Measurements from ENCODE around the gene ADAM29. TPM values are rescaled to one million over a fixed set of nuclear protein-coding genes. Genes with fewer than 3 reads are reported as not detected.
"Not testable (repeated sequence)": the region's sequence is repeated elsewhere in the genome, so short reads cannot be mapped to it uniquely, and the experiment has no call there.

Gene ADAM29
- polyA plus RNA-seq (ENCODE audit: low read depth in 6 of 6): under 1 TPM in 2 of 6 donors, not detected in 4; 0.16 to 0.29 TPM

GRCh38 chr4:174918058-174918457, at the start of gene ADAM29:
ADAM29 (plus strand) TSS chr4:174918358; CDS start chr4:174975526, 57,168 bp downstream.
- DNase-seq (no peak), ATAC-seq (ENCODE audit: low read depth in 2 of 2) (no peak)
- H3K27ac Mint-ChIP-seq: no peak within 1 kb of the TSS
- H3K9me3 Mint-ChIP-seq: peaks cover 0 to 3% (median 0%) of the 10 kb centered on the region in 7 donors
- no peaks in the 10 kb centered on the region for H3K27me3 Mint-ChIP-seq
- no peaks in the 10 kb centered on the region for H3K4me1 Mint-ChIP-seq
- no peak within 1 kb of the TSS for H3K4me3 Mint-ChIP-seq
- no peaks in the 10 kb centered on the region for H3K36me3 Mint-ChIP-seq

DNA sequence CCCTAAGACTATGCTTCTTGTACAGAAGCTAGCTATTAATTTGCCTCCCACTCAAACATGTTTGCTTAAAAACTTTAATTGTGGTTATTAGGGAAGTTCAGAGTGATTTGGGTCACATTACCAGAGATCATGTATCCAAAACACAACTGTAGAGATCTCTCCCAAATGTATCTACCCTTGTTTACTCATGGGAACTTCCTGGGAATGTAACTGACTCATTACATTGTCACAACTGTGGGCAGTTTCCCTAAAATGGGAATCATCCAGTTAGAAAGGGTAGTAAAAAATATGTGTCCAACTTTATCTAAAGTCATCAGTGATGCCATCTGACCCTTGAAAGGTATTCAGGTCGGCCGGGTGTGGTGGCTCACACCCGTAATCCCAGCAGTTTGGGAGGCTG, 48.8 kb upstream of the ADAM29 start:
- no peak overlapping the region for H3K27ac Mint-ChIP-seq
- ATAC-seq (ENCODE audit: low read depth in 2 of 2): no peak
- H3K4me3 Mint-ChIP-seq: no peak overlapping the region
- peaks cover 0 to 10% (median 0%) of the 10 kb centered on the region in 7 donors for H3K9me3 Mint-ChIP-seq
- DNase-seq: no peak
- H3K4me1 Mint-ChIP-seq: peaks cover 0 to 4% (median 0%) of the 10 kb centered on the region in 3 donors
- peaks cover 0 to 8% of the 10 kb centered on the region in 2 donors for H3K36me3 Mint-ChIP-seq
- H3K27me3 Mint-ChIP-seq: no peaks in the 10 kb centered on the region

DNA sequence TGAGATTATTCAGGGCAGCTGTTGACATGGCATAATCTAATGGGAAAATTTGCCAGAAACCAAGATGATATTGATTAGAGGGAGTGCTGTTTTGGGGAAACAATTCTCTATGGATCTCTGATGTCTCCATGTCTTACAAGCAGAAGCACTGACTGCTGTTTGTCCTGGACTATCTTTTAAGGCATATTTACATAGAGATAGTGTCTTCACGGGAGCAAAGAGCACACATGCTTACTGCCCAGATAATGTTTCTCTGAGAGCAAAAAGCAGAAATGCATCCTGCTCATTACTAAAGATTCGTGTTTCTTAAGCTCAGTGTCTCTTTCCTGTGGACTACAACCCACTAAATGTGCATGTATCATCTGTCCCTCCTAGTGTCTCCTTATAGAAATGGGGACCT, 47.8 kb upstream of the ADAM29 start:
- H3K4me3 Mint-ChIP-seq: no peak overlapping the region
- DNase-seq: no peak
- H3K27me3 Mint-ChIP-seq: no peaks in the 10 kb centered on the region
- H3K27ac Mint-ChIP-seq: peak overlapping the region in 1 of 6 donors; percentile 17
- H3K4me1 Mint-ChIP-seq: peaks cover 0 to 4% (median 0%) of the 10 kb centered on the region in 3 donors
- peaks cover 0 to 8% of the 10 kb centered on the region in 2 donors for H3K36me3 Mint-ChIP-seq
- ATAC-seq (ENCODE audit: low read depth in 2 of 2): no peak
- peaks cover 0 to 10% (median 0%) of the 10 kb centered on the region in 7 donors for H3K9me3 Mint-ChIP-seq

DNA sequence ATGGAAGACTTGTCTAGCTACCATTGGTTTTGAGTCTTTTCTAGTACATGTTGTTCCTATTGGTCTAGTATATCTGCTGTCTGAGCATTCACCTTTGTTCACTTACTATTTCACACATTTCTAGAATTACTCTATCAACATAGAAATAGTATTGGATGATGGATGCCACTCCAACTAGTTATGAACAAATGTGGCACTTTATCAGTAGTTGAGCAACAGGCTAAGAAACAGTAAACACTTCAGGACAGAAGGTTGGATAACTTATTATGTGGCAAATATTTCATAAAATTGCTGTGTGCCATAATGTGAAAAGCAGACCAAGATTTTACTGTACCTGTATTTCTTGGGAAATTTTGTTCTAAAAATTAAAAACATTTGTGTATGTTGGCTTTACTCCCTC, 46.8 kb upstream of the ADAM29 start:
- H3K4me3 Mint-ChIP-seq: no peak overlapping the region
- no peaks in the 10 kb centered on the region for H3K27me3 Mint-ChIP-seq
- ATAC-seq (ENCODE audit: low read depth in 2 of 2) (no peak), DNase-seq (no peak)
- peaks cover 0 to 10% (median 0%) of the 10 kb centered on the region in 7 donors for H3K9me3 Mint-ChIP-seq
- peaks cover 0 to 8% of the 10 kb centered on the region in 2 donors for H3K36me3 Mint-ChIP-seq
- H3K4me1 Mint-ChIP-seq: peaks cover 0 to 4% (median 0%) of the 10 kb centered on the region in 3 donors
- H3K27ac Mint-ChIP-seq: no peak overlapping the region

GRCh38 chr4:174873146-174873545, 45.0 kb upstream of the ADAM29 start:
- ATAC-seq (ENCODE audit: low read depth in 2 of 2); H3K36me3 Mint-ChIP-seq; DNase-seq; H3K9me3 Mint-ChIP-seq; H3K4me1 Mint-ChIP-seq; H3K27ac Mint-ChIP-seq; H3K27me3 Mint-ChIP-seq: not testable (repeated sequence)
- H3K4me3 Mint-ChIP-seq: peak overlapping the region in 1 of 8 donors; percentile 37

DNA sequence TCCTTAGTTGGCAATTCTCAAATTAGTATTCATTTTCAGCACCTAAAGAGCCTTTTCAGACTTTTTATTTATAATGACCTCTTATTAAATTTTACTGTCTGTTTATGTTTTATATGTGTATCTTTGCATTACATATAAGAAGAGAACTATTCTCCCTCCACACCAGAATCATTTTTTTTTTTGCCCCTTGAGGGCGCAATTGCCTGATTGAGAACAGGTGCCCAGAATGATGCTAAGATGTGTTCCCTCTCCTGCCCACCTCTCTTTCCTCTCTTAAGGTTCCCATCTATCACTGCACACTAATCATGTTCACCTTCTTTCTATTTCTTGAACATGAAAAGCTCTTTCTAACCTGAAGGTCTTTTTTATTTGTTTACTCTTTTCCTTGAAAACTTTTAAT, 44.2 kb upstream of the ADAM29 start:
- Mint-ChIP-seq H3K4me3 (peak overlapping the region in 1 of 8 donors; percentile 20), H3K4me1 (peaks cover 0 to 4% (median 0%) of the 10 kb centered on the region in 3 donors), H3K36me3 (no peaks in the 10 kb centered on the region), H3K9me3 (peaks cover 0 to 4% (median 0%) of the 10 kb centered on the region in 7 donors), H3K27me3 (no peaks in the 10 kb centered on the region), H3K27ac (no peak overlapping the region)
- no peak for DNase-seq
- ATAC-seq (ENCODE audit: low read depth in 2 of 2): peak in 1 of 2 donors; percentile 34

DNA sequence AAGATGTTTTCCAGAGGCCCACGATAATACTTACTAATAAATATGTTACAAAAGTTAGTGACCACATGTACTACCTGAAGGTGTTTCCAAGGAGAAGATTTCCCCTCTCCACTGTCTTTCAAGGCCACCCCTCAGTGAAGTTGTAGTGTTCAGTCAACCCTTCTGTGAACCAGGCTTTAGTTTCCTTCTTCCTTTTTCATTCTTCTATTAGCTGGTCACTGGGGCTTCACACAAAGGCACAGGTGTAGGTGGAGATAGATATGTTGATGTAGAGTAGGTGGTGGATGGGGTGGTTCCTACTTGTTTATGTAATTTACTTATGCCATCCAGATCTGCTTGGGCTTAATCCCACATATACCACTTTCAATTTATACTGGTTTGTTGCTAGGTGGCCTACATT, 43.3 kb upstream of the ADAM29 start:
- ATAC-seq (ENCODE audit: low read depth in 2 of 2): no peak
- H3K9me3 Mint-ChIP-seq: peaks cover 0 to 4% (median 0%) of the 10 kb centered on the region in 7 donors
- H3K36me3 Mint-ChIP-seq: no peaks in the 10 kb centered on the region
- H3K27ac Mint-ChIP-seq: no peak overlapping the region
- H3K4me1 Mint-ChIP-seq: peaks cover 0 to 4% (median 0%) of the 10 kb centered on the region in 3 donors
- DNase-seq: no peak
- peak overlapping the region in 1 of 8 donors; percentile 23 for H3K4me3 Mint-ChIP-seq
- no peaks in the 10 kb centered on the region for H3K27me3 Mint-ChIP-seq

- Mint-ChIP-seq H3K4me1 (no peaks in the 10 kb centered on the region), H3K36me3 (no peaks in the 10 kb centered on the region), H3K27ac (no peak overlapping the region), H3K9me3 (peaks cover 0 to 7% (median 0%) of the 10 kb centered on the region in 7 donors), H3K4me3 (no peak overlapping the region), H3K27me3 (no peaks in the 10 kb centered on the region)
- ATAC-seq (ENCODE audit: low read depth in 2 of 2): no peak
- DNase-seq: no peak
These were observed 38.2 kb upstream of the ADAM29 start for GRCh38 chr4:174880001-174880400.

DNA sequence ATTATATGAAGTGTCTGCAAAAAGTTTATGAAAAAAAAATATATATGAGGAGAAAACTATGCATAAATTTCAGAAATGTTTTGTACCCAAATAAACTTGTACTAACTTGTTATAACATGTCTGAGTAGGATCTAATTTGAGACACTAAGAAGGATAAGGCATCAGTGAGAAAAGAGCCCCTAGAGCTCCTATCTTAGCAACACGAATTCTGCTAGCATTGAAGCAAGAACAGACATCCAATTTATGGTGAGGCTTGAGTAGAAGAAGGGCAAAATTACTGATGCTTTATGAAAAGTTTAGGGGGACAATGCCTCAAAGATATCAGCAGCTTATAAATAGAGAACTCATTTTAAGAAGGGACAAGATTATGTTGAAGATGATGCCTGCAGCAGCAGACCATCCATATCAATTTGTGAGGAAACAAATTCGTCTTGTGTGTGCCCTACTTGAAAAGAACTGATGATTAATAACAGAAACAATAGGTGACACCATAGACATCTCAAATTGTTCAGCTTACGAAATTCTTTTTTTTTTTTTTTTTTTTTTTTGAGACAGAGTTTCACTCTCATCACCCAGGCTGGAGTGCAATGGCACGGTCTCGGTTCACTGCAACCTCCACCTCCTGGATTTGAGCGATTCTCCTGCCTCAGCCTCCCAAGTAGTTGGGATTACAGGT, 35.7 kb upstream of the ADAM29 start:
- Mint-ChIP-seq H3K27ac (no peak overlapping the region), H3K4me3 (no peak overlapping the region), H3K9me3 (peaks cover 0 to 3% (median 0%) of the 10 kb centered on the region in 7 donors), H3K36me3 (no peaks in the 10 kb centered on the region), H3K4me1 (no peaks in the 10 kb centered on the region), H3K27me3 (no peaks in the 10 kb centered on the region)
- ATAC-seq (ENCODE audit: low read depth in 2 of 2) (no peak), DNase-seq (no peak)

GRCh38 chr4:174907508-174907907, 10.7 kb upstream of the ADAM29 start:
- DNase-seq (no peak), ATAC-seq (ENCODE audit: low read depth in 2 of 2) (no peak)
- Mint-ChIP-seq H3K4me1 (no peaks in the 10 kb centered on the region), H3K4me3 (no peak overlapping the region), H3K27me3 (no peaks in the 10 kb centered on the region), H3K9me3 (peaks cover 8 to 33% (median 16%) of the 10 kb centered on the region in 7 donors), H3K27ac (no peak overlapping the region), H3K36me3 (no peaks in the 10 kb centered on the region)

GRCh38 chr4:174910271-174910670, 7.9 kb upstream of the ADAM29 start:
- H3K36me3 Mint-ChIP-seq: no peaks in the 10 kb centered on the region
- no peaks in the 10 kb centered on the region for H3K4me1 Mint-ChIP-seq
- ATAC-seq (ENCODE audit: low read depth in 2 of 2): no peak
- H3K9me3 Mint-ChIP-seq: peaks cover 4 to 17% (median 7%) of the 10 kb centered on the region in 7 donors
- no peak for DNase-seq
- no peak overlapping the region for H3K4me3 Mint-ChIP-seq
- no peaks in the 10 kb centered on the region for H3K27me3 Mint-ChIP-seq
- no peak overlapping the region for H3K27ac Mint-ChIP-seq

- Mint-ChIP-seq H3K4me1 (no peaks in the 10 kb centered on the region), H3K4me3 (no peak overlapping the region), H3K36me3 (no peaks in the 10 kb centered on the region), H3K9me3 (peaks cover 0 to 5% (median 2%) of the 10 kb centered on the region in 7 donors), H3K27ac (no peak overlapping the region), H3K27me3 (no peaks in the 10 kb centered on the region)
- DNase-seq (no peak), ATAC-seq (ENCODE audit: low read depth in 2 of 2) (no peak)
These were observed 5.1 kb upstream of the ADAM29 start for GRCh38 chr4:174912919-174913543.

- Mint-ChIP-seq H3K4me1 (no peaks in the 10 kb centered on the region), H3K9me3 (peaks cover 0 to 3% (median 0%) of the 10 kb centered on the region in 7 donors), H3K4me3 (no peak overlapping the region), H3K27me3 (no peaks in the 10 kb centered on the region), H3K36me3 (no peaks in the 10 kb centered on the region), H3K27ac (no peak overlapping the region)
- ATAC-seq (ENCODE audit: low read depth in 2 of 2) (peak in 1 of 2 donors; percentile 27), DNase-seq (no peak)
These were observed 1.8 kb downstream of the ADAM29 start for GRCh38 chr4:174919886-174920423.

DNA sequence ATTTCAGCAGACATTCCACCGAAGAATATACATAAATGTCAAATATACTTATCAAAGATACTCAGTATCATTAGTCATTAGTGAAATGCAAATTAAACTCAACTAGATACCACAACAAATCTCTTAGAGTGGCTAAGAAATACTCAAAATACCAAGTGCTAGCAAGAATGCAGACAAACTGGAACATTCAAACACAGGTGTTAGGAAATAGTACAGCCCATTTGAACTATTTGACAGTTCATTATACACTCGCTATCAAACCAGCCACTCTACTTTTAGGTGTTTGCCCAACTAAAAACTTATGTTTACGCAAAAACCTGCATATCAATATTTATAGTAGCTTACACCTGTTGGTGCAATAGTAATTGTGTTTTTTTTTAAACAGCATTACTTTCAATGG, 8.8 kb downstream of the ADAM29 start:
- DNase-seq (no peak), ATAC-seq (ENCODE audit: low read depth in 2 of 2) (no peak)
- Mint-ChIP-seq H3K36me3 (no peaks in the 10 kb centered on the region), H3K9me3 (peaks cover 0 to 3% (median 0%) of the 10 kb centered on the region in 7 donors), H3K27ac (no peak overlapping the region), H3K4me3 (no peak overlapping the region), H3K4me1 (no peaks in the 10 kb centered on the region), H3K27me3 (no peaks in the 10 kb centered on the region)

Data from naive B cell (primary cell).